Sigmoid colon (tissue), 7 donors: ENCODE measurements around the gene SMIM44. TPM values are rescaled to one million over a fixed set of nuclear protein-coding genes. Genes with fewer than 3 reads are reported as not detected.

Experiments
- DNase-seq: peaks from one replicate; pipeline ENCODE4 v3.0.0-alpha.2; 2019
- H3K27ac ChIP-seq, 4 donors: fragments of 200-600 bp; sonication (generic); one replicate each; pipeline ENCODE4 v1.5.1; 2016 to 2019; ENCODE audit warnings: mild to moderate bottlenecking in 1 of 4
- H3K27me3 ChIP-seq, 3 donors: fragments of 200-600 bp; sonication (generic); one replicate each; pipeline ENCODE4 v1.5.1; 2019; ENCODE audit warnings: mild to moderate bottlenecking in 1 of 3
- H3K36me3 ChIP-seq, 4 donors: fragments of 200-600 bp; sonication (generic); one replicate each; pipeline ENCODE4 v1.5.1; 2016 to 2019
- H3K4me1 ChIP-seq, 4 donors: fragments of 200-600 bp; sonication (generic); one replicate each; pipeline ENCODE4 v1.5.1; 2017 to 2019
- H3K4me3 ChIP-seq, 4 donors: fragments of 200-600 bp; sonication (generic); one replicate each; pipeline ENCODE4 v1.5.1; 2017 to 2019; ENCODE audit warnings: mild to moderate bottlenecking in 2 of 4, moderate library complexity in 1 of 4
- H3K9me3 ChIP-seq, 4 donors: fragments of 200-600 bp in 3 of 4; sonication (generic) in 3 of 4; one replicate each; pipeline versions ENCODE4 v1.5.1 to v1.6.1; 2013 to 2019
- EP300 ChIP-seq, 4 donors: sonication (generic); formaldehyde crosslinking; IDR thresholded peaks; one replicate each; pipeline ENCODE4 v1.6.1; 2017; ENCODE audit warnings: antibody characterized with exemption in 4 of 4
- POLR2A ChIP-seq, 2 donors: fragments of 450-650 bp; IDR thresholded peaks; one replicate each; pipeline ENCODE4 v1.6.1; 2016; ENCODE audit warnings: antibody characterized with exemption in 2 of 2, mild to moderate bottlenecking in 2 of 2, moderate library complexity in 2 of 2
- POLR2AphosphoS5 ChIP-seq, 4 donors: sonication (generic); formaldehyde crosslinking; IDR thresholded peaks; one replicate each; pipeline ENCODE4 v1.6.1; 2017; ENCODE audit warnings: antibody characterized with exemption in 4 of 4
- WGBS, 2 donors: extraction: QIAGEN DNeasy Blood & Tissue Kit; methylation state at CpG; one replicate each; pipeline ENCODE4 v1.1.7; 2013; 5-methylcytosine and 5-hydroxymethylcytosine counted together
- intact Hi-C: fragments of 100-400 bp; cut with DNase I; formaldehyde crosslinking; loops from one replicate; pipeline ENCODE4 v1.15.1; 2023
- polyA plus RNA-seq, 3 donors: library from polyadenylated mRNA; stranded (reverse); fragments of 200-250 nt; gene quantifications; one replicate each; pipeline ENCODE4 v1.2.3, GENCODE V29; 2013
- total RNA-seq, 4 donors: library from RNA; depleted of rRNA; stranded (reverse); fragments of >200 nt; gene quantifications; one replicate each; pipeline ENCODE4 v1.1.0, GENCODE V29; 2016
- TF ChIP-seq, protein P1 (sequence below), 4 experiments: fragments of 450-650 bp in 3 of 4; fragments of 200-600 bp in 1 of 4; IDR thresholded peaks; one replicate each; pipeline ENCODE4 v1.5.1; 2016 to 2019; ENCODE audit warnings: antibody characterized with exemption in 4 of 4, mild to moderate bottlenecking in 3 of 4, moderate library complexity in 2 of 4
- donor health status: healthy with polysubstance abuse.
- donor health status: Bipolar disorder and iron deficiency.
- donor health status: healthy.

The SMIM44 gene
- total and polyA plus RNA-seq, 7 donors = 2.9 TPM; not detected in 6

DNA sequence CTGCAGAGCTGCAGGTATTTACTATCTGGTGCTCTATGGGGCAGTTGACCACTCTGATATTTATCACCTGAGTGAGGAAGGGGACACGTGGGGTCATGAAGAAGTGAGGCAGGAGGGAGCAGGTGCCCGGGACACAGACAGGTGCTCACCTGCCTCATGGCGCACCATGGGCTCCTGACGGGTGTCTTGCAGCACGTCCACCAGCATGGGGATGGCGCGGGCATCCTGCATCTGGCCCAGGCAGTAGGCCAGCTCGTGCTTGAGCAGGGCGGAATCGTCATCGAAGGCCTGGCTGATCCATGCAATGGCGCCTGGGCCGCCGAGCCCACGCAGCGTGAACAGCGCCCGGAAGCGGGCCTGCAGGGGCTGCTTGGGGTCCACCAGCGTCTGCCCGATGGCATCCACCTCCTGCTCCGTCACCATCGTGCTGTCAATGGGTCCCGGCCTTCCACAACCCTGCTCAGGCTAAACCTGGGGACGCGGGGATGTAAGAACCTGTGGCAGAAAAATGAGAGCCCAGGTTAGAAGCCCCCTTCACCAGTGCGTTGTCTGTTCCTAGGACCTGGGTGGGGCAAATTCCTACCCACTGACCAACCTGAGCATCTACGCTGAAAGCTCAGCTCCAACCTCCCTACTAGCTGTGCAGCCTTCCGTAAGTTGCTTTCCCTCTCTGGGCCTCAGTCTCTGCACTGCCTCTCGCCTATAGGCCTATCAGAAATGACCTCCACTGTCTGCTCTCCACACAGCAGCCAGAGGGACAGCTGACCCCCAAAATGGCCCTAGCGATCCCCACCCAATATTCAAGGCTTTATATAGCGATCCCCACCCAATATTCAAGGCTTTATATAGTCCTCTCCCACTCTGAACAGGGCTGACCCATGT, 13.4 kb upstream of the SMIM44 start:
- Histone ChIP-seq H3K36me3 (peaks cover 15 to 56% (median 31%) of the 10 kb centered on the region in 4 donors), H3K4me1 (peaks cover 0 to 18% (median 11%) of the 10 kb centered on the region in 4 donors), H3K27me3 (no peaks in the 10 kb centered on the region), H3K27ac (no peak overlapping the region), H3K9me3 (no peaks in the 10 kb centered on the region), H3K4me3 (no peak overlapping the region)
- no peak for TF ChIP-seq EP300 (IDR thresholded peaks at IDR 0.05)
- intact Hi-C loops = no loop called here
- WGBS, 2 donors = 96% methylated on average over 32 of the region's 32 CpGs
- no peak for DNase-seq

DNA sequence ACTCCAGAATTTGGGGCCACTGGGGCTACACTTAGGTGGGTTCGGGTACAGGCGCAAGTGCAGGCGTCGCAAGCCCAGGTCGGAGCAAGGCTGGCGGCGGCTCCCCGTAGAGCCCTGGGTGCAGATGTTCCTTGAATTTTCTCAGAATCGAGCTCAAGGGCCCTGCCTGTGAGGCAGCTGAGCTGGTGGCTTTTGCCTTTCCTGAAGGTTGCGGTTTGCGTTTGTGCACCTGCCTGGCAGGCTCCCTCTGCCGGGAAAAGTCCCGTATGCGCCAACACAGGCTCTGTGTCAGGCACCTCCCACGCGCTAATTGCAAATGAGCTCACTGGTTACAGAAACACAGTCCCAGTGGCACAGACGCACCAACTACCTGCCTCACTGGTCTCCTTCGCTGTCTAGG, 11.3 kb upstream of the SMIM44 start:
- Histone ChIP-seq H3K9me3 (no peaks in the 10 kb centered on the region), H3K27ac (no peak overlapping the region), H3K27me3 (no peaks in the 10 kb centered on the region), H3K4me3 (no peak overlapping the region), H3K4me1 (peaks cover 0 to 13% (median 5%) of the 10 kb centered on the region in 4 donors), H3K36me3 (peaks cover 15 to 69% (median 36%) of the 10 kb centered on the region in 4 donors)
- WGBS, 2 donors = 89 to 90% methylated on average over 18 of the region's 18 CpGs
- DNase-seq = no peak
- intact Hi-C loops = no loop called here
- TF ChIP-seq POLR2A (IDR thresholded peaks at IDR 0.05) (no peak), EP300 (IDR thresholded peaks at IDR 0.05) (no peak), POLR2AphosphoS5 (IDR thresholded peaks at IDR 0.05) (no peak)
- TF ChIP-seq, protein P1, sequence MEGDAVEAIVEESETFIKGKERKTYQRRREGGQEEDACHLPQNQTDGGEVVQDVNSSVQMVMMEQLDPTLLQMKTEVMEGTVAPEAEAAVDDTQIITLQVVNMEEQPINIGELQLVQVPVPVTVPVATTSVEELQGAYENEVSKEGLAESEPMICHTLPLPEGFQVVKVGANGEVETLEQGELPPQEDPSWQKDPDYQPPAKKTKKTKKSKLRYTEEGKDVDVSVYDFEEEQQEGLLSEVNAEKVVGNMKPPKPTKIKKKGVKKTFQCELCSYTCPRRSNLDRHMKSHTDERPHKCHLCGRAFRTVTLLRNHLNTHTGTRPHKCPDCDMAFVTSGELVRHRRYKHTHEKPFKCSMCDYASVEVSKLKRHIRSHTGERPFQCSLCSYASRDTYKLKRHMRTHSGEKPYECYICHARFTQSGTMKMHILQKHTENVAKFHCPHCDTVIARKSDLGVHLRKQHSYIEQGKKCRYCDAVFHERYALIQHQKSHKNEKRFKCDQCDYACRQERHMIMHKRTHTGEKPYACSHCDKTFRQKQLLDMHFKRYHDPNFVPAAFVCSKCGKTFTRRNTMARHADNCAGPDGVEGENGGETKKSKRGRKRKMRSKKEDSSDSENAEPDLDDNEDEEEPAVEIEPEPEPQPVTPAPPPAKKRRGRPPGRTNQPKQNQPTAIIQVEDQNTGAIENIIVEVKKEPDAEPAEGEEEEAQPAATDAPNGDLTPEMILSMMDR (IDR thresholded peaks at IDR 0.05) = no peak

- TF ChIP-seq, protein P1 (IDR thresholded peaks at IDR 0.05) = no peak
- TF ChIP-seq EP300 (IDR thresholded peaks at IDR 0.05) = no peak
- Histone ChIP-seq H3K27ac (no peak overlapping the region), H3K9me3 (no peaks in the 10 kb centered on the region), H3K27me3 (no peaks in the 10 kb centered on the region), H3K36me3 (peaks cover 15 to 69% (median 36%) of the 10 kb centered on the region in 4 donors), H3K4me3 (no peak overlapping the region), H3K4me1 (peaks cover 0 to 7% (median under 1%) of the 10 kb centered on the region in 4 donors)
- no peak for DNase-seq
- 86 to 88% methylated on average over 15 of the region's 15 CpGs for whole genome bisulfite sequencing, 2 donors
- intact Hi-C loops = no loop called here
Observed at GRCh38 chr19:3494051-3494450, 10.8 kb upstream of the SMIM44 start.

GRCh38 chr19:3493651-3494050, 10.4 kb upstream of the SMIM44 start:
- Histone ChIP-seq H3K27ac (no peak overlapping the region), H3K27me3 (no peaks in the 10 kb centered on the region), H3K4me3 (no peak overlapping the region), H3K9me3 (no peaks in the 10 kb centered on the region), H3K36me3 (peaks cover 15 to 69% (median 36%) of the 10 kb centered on the region in 4 donors), H3K4me1 (peaks cover 0 to 3% (median 0%) of the 10 kb centered on the region in 4 donors)
- DNase-seq = no peak
- TF ChIP-seq, protein P1 (IDR thresholded peaks at IDR 0.05) = no peak
- no peak for TF ChIP-seq EP300 (IDR thresholded peaks at IDR 0.05)
- no peak for TF ChIP-seq POLR2AphosphoS5 (IDR thresholded peaks at IDR 0.05)
- TF ChIP-seq POLR2A (IDR thresholded peaks at IDR 0.05) = no peak
- WGBS, 2 donors = 96% methylated on average over 14 of the region's 14 CpGs
- intact Hi-C loops = no loop called here

- no peaks in the 10 kb centered on the region for H3K9me3 ChIP-seq
- H3K4me3 ChIP-seq = no peak overlapping the region
- WGBS, 2 donors = 95% methylated on average over 16 of the region's 16 CpGs
- no peak for DNase-seq
- intact Hi-C loops = no loop called here
- H3K4me1 ChIP-seq = no peaks in the 10 kb centered on the region
- H3K27me3 ChIP-seq = no peaks in the 10 kb centered on the region
- H3K36me3 ChIP-seq = peaks cover 15 to 69% (median 36%) of the 10 kb centered on the region in 4 donors
- TF ChIP-seq POLR2AphosphoS5 (IDR thresholded peaks at IDR 0.05) = no peak
- no peak for TF ChIP-seq POLR2A (IDR thresholded peaks at IDR 0.05)
- TF ChIP-seq EP300 (IDR thresholded peaks at IDR 0.05) = no peak
- TF ChIP-seq, protein P1 (IDR thresholded peaks at IDR 0.05) = no peak
- no peak overlapping the region for H3K27ac ChIP-seq
Observed at GRCh38 chr19:3492919-3493318, 9.7 kb upstream of the SMIM44 start.
